Measurements from ENCODE around the gene EMSY. TPM values are rescaled to one million over a fixed set of nuclear protein-coding genes. Genes with fewer than 3 reads are reported as not detected.

Gene EMSY
- total and polyA plus RNA-seq, 12 donors: 7.0 to 48.0 (median 16.4) TPM

GRCh38 chr11:76597533-76598425 lies 153.0 kb downstream of the EMSY start:
- intact Hi-C loops (cut with DNase I): loop anchor here (5.0 to 10.0 kb wide), 2 partner anchors 80 to 87 kb away; no protein-coding TSS in a partner anchor
- TF ChIP-seq POLR2A (IDR thresholded peaks at IDR 0.05) (no peak), CTCF (IDR thresholded peaks at IDR 0.05) (no peak)
- Histone ChIP-seq H3K4me3 (no peak overlapping the region), H3K27ac (no peak overlapping the region), H3K9me3 (replicated peaks in 1 of 3) (no peaks in the 10 kb centered on the region), H3K36me3 (replicated peaks in 1 of 2) (no peaks in the 10 kb centered on the region), H3K4me1 (replicated peaks in 1 of 2) (peaks cover 7 to 9% of the 10 kb centered on the region in 2 donors), H3K27me3 (no peaks in the 10 kb centered on the region)
- peak in 2 of 7 donors; percentile 18 to 46 for DNase-seq
- WGBS, 4 donors: 80 to 92% (median 86%) methylated on average over 7 to 12 of the region's 12 CpGs

- H3K9me3 ChIP-seq (replicated peaks in 1 of 3): no peaks in the 10 kb centered on the region
- H3K27me3 ChIP-seq: no peaks in the 10 kb centered on the region
- peak in 5 of 6 experiments; percentile 39 to 51 (median 47) for TF ChIP-seq CTCF (IDR thresholded peaks at IDR 0.05)
- no peak for TF ChIP-seq POLR2A (IDR thresholded peaks at IDR 0.05)
- H3K4me3 ChIP-seq: no peak overlapping the region
- H3K27ac ChIP-seq: no peak overlapping the region
- intact Hi-C loops (cut with DNase I): loop anchor here (5.0 to 10.0 kb wide), 2 partner anchors 79 to 86 kb away; no protein-coding TSS in a partner anchor
- no peaks in the 10 kb centered on the region for H3K36me3 ChIP-seq (replicated peaks in 1 of 2)
- peaks cover 7 to 13% of the 10 kb centered on the region in 2 donors for H3K4me1 ChIP-seq (replicated peaks in 1 of 2)
- 42 to 73% (median 53%) methylated on average over 5 to 6 of the region's 6 CpGs for whole genome bisulfite sequencing, 4 donors
- peak in 6 of 7 donors; percentile 52 to 66 (median 63) for DNase-seq
These were observed 153.6 kb downstream of the EMSY start for GRCh38 chr11:76598426-76598839.

GRCh38 chr11:76599041-76600013 lies 154.5 kb downstream of the EMSY start:
- Histone ChIP-seq H3K4me1 (replicated peaks in 1 of 2) (peaks cover 12 to 14% of the 10 kb centered on the region in 2 donors), H3K4me3 (no peak overlapping the region), H3K36me3 (replicated peaks in 1 of 2) (no peaks in the 10 kb centered on the region), H3K27me3 (no peaks in the 10 kb centered on the region), H3K9me3 (replicated peaks in 1 of 3) (no peaks in the 10 kb centered on the region), H3K27ac (peak overlapping the region in 1 of 5 donors; percentile 34)
- peak in 2 of 7 donors; percentile 19 to 40 for DNase-seq
- TF ChIP-seq CTCF (IDR thresholded peaks at IDR 0.05) (no peak), POLR2A (IDR thresholded peaks at IDR 0.05) (no peak)
- 92 to 93% (median 92%) methylated on average over 13 to 18 of the region's 18 CpGs for WGBS, 4 donors
- intact Hi-C loops (cut with DNase I): loop anchor here (5.0 to 10.0 kb wide), 2 partner anchors 78 to 85 kb away; no protein-coding TSS in a partner anchor

All from adrenal gland (tissue), 12 donors.